SW480 (cell line): ENCODE measurements around the gene RPS5.
A peak's percentile ranks its signal among the peaks of the same experiment; 100 is the strongest.
"Not testable (repeated sequence)": the region's sequence is repeated elsewhere in the genome, so short reads cannot be mapped to it uniquely, and the experiment has no call there.

Experiments
- DNase-seq: peaks from one replicate; pipeline ENCODE4 v3.0.0-alpha.2; 2016; ENCODE audit warnings: low spot score

RPS5 gene

DNA sequence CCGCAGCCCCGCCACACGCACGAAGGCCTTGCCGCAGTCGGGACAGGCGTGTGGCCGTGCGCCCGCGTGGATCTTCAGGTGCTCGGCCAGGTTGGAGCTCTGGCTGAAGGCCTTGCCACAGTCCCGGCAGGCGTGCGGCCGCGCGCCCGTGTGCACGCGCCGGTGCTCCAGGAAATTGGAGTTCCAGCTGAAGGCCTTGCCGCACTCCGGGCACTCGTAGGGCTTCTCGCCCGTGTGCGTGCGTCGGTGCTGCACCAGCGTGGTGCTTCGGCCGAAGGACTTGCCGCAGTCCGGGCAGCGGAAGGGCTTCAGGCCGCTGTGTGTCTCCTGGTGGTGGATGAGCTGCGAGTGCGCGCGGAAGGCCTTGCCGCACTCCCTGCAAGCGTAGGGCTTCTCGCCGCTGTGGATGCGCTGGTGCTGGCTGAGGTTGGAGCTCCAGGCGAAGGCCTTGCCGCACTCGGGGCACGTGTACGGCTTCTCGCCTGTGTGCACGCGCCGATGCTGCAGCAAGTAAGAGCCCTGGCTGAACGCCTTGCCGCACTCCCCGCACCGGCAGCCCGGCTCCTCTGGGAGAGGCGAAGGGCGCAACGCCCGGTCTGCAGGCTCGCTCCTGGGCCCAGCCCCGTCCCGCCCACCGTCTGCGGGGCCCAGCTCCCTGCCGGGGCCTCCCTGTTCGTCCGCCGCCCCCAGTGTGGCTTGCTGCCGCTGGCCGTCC lies 30.1 kb upstream of the RPS5 start:
- no peak for DNase-seq

DNA sequence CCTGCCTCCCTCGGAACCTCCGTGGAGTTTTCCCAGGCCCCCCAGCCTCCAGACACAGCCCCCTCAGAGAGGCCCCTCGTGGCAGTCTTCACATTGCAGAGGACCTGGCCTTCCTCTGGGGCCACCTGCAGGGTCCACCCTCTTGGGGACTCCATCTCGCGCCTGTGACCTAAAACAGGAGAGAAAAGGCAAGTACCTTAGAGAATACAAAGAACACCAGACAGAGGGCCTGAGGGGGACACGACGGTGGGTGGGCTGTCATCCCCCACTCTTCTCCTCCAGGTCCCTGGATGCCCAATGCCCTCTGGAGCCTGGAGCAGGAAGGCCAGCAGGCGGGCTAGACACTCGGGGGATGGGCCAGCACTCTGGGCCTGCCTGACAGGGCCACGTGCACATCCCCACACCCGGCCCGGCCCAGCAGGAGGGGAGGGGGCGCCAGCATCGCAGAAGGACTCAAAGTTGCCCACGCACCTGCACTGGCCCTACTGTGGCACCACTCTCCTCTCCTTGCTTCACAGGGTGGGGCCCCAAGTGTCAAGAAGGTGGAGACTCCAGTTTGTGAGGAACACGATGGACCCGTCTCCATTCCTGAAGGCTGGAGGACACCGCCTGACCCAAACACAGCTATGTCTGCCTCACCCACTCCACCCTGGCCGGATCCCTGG lies 29.5 kb upstream of the RPS5 start:
- no peak for DNase-seq

GRCh38 chr19:58361900-58362271 lies 25.2 kb upstream of the RPS5 start:
- peak; percentile 67 for DNase-seq

DNA sequence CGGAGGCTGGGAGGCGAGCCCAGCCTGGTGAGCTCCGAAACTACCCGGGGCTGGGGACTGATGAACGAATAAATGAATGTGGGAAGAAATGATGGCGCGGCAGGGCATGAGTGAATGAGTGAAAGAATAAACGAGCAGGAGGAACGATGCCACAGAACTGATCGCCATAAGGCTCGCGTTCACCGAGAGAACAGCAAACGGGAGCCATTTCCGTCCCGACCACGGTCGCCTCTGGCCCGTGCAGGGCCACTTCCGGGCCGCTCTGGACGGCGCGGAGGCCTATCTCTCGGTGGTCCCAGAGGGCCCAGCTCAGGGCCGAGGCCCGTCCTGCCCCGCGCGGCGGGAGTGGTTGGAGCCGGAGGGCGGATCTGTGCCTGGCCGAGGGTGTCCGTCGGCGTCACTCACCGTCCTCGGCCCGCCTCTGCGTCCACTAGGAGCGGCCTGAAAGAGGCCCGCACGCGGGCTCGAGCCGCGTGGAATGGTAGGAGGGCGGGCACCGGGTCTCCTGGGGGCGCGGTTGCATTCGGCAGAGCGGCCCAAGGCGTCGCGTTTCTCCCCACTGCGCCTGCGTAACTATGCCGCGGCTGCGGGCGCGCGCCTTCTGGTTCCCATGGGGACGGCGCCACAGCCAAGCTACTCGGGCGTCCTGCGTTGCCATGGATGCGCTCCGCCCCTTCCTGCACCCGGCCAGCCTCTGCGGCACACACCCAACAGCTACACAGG lies 24.6 kb upstream of the RPS5 start, which contains the start of gene ZNF497:
Gene ZNF497, minus strand, starts transcription at position 480 of the 723 bp plus-strand sequence. CDS start 5,116 bp downstream, outside the sequence.
- DNase-seq, result peak; percentile 95

GRCh38 chr19:58364146-58364545 lies 22.9 kb upstream of the RPS5 start:
- no peak for DNase-seq

DNA sequence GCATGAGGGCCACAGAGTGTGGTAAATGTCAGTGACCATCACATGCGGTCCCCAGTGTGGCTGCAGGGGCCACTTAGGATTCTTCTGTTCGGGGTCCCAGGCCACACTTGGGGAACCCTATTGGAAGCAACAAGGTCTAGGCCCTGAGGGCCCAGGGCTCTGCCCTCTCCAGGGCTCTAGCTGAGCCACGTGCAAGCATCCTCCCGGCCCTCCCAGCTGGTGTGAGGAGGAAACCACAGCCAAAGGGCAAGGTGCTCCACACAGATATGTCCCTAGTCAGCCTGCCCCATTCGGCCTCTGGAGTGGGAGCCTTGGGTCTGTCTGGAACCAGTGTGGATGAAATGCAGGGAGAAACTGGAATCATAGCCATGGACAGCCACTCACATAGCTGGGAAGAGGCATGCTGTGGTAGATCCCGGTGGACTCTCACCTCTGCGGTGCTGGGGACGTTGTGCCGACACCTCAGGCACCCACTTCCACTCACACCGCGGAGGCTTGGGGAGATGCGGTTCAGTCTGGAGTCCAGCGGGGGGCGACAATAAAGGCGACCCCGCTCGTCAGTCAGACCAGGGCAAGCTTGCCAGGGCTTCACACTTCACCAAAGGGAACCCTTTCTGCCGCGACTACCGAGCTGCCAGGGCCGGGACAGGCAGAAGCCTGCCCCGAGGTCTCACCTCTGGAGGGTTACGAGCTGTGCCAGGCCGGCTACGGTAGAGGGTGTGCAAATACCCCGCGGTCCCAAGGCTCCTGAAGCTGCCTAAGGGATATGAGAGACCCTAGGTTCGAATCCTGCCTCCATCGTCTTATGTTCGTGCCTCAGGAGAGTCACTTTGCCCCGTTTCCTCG lies 20.3 kb upstream of the RPS5 start:
- DNase-seq, result no peak

DNA sequence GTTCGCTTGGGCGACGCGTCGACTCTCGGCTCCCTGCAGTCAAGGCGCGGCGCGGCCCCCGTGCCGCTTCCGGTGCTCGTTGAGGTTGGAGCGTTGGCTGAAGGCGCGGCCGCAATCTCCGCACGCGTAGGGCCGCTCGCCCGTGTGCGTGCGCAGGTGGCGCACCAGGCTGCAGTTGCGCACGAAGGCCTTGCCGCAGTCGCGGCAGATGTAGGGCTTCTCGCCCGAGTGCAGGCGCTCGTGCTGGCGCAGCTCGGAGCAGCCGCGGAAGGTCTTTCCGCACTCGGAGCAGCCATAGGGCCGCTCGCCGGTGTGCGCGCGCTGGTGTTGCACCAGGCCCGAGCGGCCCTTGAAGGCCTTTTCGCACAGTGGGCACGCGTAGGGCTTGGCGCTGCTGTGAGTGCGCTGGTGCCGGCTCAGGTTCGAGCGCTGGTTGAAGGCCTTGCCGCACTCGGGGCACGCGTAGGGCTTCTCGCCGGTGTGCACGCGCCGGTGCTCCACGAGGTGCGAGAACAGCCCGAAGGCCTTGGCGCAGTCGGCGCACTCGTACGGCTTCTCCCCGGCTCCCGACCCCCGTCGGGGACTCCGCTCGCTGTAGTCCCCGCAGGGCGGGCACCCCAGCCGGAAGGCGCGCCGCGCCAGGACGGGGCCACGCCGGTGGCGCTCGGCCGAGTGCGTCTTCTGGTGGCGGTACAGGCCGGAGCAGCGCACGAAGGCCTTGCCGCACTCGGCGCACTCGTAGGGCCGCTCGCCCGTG lies 19.2 kb upstream of the RPS5 start:
- DNase-seq, result no peak

DNA sequence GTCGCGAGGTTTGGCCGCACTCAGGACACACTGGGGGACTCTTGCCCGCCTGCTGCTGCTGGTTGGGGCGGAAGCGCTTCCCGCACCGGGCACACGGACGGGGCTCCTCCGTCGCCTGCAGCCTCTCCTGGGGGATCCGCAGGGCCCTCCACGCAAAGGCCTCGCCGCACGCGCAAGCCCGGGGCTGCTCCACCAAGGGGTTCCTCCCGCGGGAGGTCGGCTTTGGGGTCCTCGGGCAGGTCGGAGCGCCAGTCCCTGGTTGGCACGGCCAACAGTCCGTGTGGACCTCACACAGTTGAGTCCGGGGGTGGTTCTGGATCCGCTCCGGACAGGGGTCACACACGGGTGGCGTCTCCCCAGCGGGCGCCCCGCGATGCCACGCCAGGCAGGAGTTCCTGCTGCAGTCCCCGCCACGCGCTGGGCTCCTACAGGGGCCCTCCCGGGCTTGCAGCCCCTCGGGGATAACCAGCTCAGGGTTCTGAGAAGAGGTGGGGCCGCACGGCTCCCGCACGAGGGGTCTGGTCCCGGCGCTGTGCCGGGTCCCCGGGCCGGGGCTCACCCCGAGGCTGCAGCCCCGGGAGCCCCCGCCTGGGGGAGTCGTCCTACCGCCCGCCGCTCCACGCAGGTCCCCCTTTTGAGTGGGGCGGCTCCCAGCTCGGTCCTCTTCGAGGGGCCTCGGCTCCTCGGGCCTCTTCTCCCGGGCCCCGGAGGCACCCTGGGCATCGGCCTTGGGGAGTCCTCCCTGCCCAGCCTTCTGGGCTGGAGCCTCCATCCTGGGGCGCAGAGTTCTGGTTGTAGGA lies 18.3 kb upstream of the RPS5 start:
- DNase-seq, result no peak

- no peak for DNase-seq
These were observed 14.5 kb upstream of the RPS5 start for GRCh38 chr19:58372311-58373133.

DNA sequence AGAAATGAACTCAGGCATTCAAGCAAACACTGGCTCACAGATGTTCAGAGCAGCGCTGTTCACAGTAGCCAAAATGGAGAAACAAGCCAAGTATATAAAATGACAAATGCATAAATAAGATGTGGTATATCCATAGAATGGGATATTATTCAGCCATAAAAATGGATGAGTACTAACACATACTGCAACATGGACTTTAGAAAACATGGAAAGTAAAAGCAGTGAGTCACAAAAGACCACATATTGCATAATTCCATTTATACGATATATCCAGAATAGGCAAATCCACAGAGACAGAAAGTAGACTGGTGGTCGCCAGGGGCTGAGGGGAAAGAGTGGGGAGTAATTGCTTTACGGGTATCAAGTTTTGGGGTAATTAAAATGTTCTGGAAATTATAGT lies 12.9 kb upstream of the RPS5 start:
- no peak for DNase-seq

- DNase-seq, result not testable (repeated sequence)
These were observed 10.3 kb upstream of the RPS5 start for GRCh38 chr19:58376724-58377123.

DNA sequence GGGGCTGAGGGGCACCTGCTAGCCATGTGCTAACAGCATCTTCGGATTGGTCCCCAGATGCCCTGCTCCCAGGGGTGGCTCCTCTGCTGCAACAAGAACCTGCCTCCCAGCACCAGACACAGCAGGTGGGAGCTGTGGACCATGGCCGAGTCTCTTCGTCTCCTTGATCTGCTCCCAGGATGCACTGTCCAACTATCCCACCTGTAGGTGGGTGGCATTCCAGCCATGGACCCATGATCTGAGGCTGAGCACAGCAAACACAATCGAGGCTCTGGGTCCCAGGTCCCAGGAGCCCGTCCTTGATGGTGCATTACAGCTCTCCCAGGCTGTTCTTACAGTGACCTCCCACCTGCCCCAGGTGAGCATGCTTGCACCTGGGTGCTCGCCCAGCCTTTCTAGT lies 7.8 kb upstream of the RPS5 start:
- no peak for DNase-seq

GRCh38 chr19:58380037-58380661 lies 6.9 kb upstream of the RPS5 start:
- no peak for DNase-seq

GRCh38 chr19:58380662-58381459 lies 6.2 kb upstream of the RPS5 start, which contains the start of gene ZNF837:
Gene ZNF837 (minus strand): TSS chr19:58381030. CDS start chr19:58369332, 11,698 bp downstream.
- DNase-seq, result peak; percentile 100

DNA sequence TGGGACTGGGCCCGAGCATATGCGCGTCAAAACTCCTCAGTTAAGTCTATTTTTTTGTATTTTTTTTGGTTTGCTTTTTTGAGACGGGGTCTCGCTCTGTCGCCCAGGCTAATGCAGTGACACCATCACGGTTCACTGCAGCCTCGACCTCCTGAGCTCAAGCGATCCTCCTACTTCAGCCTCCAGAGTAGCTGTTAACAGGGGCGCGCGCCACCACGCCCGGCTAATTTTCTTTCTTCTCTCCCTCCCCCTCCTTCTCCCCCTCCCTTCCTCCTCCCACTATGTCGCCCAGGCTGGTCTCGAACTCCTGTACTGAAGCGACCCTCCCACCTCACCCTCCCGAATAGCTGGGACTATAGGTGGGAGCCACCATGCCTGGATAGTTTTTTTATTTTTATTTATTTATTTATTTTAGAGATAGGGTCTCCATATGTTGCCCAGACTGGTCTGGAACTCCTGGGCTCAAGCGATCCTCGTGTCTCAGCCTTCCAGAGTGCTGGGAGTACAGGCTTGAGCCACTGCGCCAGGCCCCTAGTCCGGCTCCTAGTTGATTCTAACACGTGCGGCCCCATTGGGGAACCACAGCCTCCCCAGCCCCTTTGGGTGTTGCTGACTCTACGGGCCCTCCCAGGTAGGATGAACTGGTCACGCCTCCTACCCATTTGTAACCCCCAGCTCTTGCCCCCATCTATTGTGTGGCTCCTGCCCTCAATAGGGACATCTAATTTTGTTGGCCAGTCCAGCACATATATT lies 5.4 kb upstream of the RPS5 start:
- DNase-seq, result no peak

GRCh38 chr19:58382997-58383603 lies 4.0 kb upstream of the RPS5 start:
- no peak for DNase-seq

DNA sequence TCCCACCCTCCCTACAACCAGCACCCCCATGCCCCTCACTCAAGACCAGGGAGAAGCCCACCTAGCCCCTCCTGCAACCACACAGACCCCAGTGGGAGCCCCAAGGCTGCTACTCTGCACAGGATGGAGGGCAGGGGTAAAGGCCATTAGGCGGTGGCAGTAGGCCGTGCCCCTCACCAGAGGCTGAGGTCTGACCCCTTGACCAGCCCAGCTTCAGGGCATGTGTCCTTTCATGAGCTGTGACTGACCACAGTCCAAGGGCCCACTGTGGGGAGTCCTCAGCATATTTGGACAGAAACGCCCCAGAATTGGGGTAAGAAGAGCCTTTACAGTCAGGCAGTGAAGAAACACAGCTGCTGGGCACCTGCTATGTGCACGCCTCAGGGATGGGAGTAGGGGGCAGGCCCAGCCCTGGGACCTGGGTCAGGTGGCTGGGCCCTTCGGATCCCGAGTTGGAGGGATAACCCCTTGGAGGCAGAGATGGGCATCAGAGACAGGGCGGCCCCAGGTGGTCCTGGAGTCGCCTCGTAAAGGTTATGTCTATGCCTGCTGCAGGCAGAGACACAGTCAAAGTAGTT lies 1.7 kb upstream of the RPS5 start:
- no peak for DNase-seq
